H9 (cell line): ENCODE data around the gene MNX1. TPM values are rescaled to one million over a fixed set of nuclear protein-coding genes. Genes with fewer than 3 reads are reported as not detected.

Experiments used
- DNase-seq: peaks from one replicate; pipeline ENCODE4 v3.0.0-alpha.2; 2017
- H2AFZ ChIP-seq: one replicate; pipeline ENCODE4 v1.6.1; 2013; ENCODE audit warnings: mild to moderate bottlenecking, low read length, control low read depth, moderate library complexity
- H2AK5ac ChIP-seq: 2 replicates; pipeline ENCODE4 v1.6.1; 2013; ENCODE audit warnings: low read length, control low read depth, mixed read lengths; ENCODE audit not compliant: insufficient read length
- H2BK120ac ChIP-seq: one replicate; pipeline ENCODE4 v1.6.1; 2013; ENCODE audit warnings: low read depth, mild to moderate bottlenecking, low read length, control low read depth, inconsistent platforms; ENCODE audit not compliant: poor library complexity, severe bottlenecking
- H2BK12ac ChIP-seq: 2 replicates; pipeline ENCODE4 v1.6.1; 2013; ENCODE audit warnings: low read length, control low read depth, mixed read lengths, low read depth; ENCODE audit not compliant: insufficient read length
- H2BK15ac ChIP-seq: 2 replicates; pipeline ENCODE4 v1.6.1; 2013; ENCODE audit warnings: low read depth, low read length, control low read depth
- H2BK20ac ChIP-seq: one replicate; pipeline ENCODE4 v1.6.1; 2013; ENCODE audit warnings: low read depth, mild to moderate bottlenecking, low read length, control low read depth, inconsistent platforms; ENCODE audit not compliant: poor library complexity, severe bottlenecking
- H2BK5ac ChIP-seq: 2 replicates; pipeline ENCODE4 v1.6.1; 2013; ENCODE audit warnings: low read length, control low read depth, mixed read lengths; ENCODE audit not compliant: insufficient read length
- H3K14ac ChIP-seq: 2 replicates; pipeline ENCODE4 v1.6.1; 2013; ENCODE audit warnings: low read length, control low read depth; ENCODE audit not compliant: insufficient read depth
- H3K18ac ChIP-seq: 2 replicates; pipeline ENCODE4 v1.6.1; 2013; ENCODE audit warnings: low read depth, mild to moderate bottlenecking, mixed read lengths, low read length, control low read depth; ENCODE audit not compliant: insufficient read length
- H3K23ac ChIP-seq: 2 replicates; pipeline ENCODE4 v1.6.1; 2013; ENCODE audit warnings: low read length, control low read depth, mixed read lengths, low read depth; ENCODE audit not compliant: insufficient read length
- H3K23me2 ChIP-seq: 2 replicates; pipeline ENCODE4 v1.6.1; 2013; ENCODE audit warnings: low read depth, mild to moderate bottlenecking, mixed read lengths, low read length, control low read depth; ENCODE audit not compliant: insufficient read length, poor library complexity, severe bottlenecking
- H3K27ac ChIP-seq: 2 replicates; pipeline ENCODE4 v1.5.1; 2013; ENCODE audit warnings: low read length, control low read depth, mixed read lengths, low read depth; ENCODE audit not compliant: insufficient read length
- H3K27me3 ChIP-seq: 2 replicates; pipeline ENCODE4 v1.6.1; 2013; ENCODE audit warnings: low read length, control low read depth, inconsistent platforms; ENCODE audit not compliant: insufficient read depth
- H3K4ac ChIP-seq: 2 replicates; pipeline ENCODE4 v1.6.1; 2013; ENCODE audit warnings: low read depth, mild to moderate bottlenecking, control low read depth, inconsistent platforms, low read length, moderate library complexity
- H3K4me1 ChIP-seq: 2 replicates; pipeline ENCODE4 v1.6.1; 2013; ENCODE audit warnings: low read length, control low read depth, inconsistent platforms; ENCODE audit not compliant: insufficient read depth
- H3K4me2 ChIP-seq: 2 replicates; pipeline ENCODE4 v1.6.1; 2013; ENCODE audit warnings: low read length, control low read depth, mixed read lengths; ENCODE audit not compliant: insufficient read length, insufficient read depth
- H3K56ac ChIP-seq: 2 replicates; pipeline ENCODE4 v1.6.1; 2013; ENCODE audit warnings: low read depth, mild to moderate bottlenecking, mixed read lengths, low read length, control low read depth; ENCODE audit not compliant: insufficient read length
- H3K79me1 ChIP-seq: 2 replicates; pipeline ENCODE4 v1.6.1; 2013; ENCODE audit warnings: low read depth, mild to moderate bottlenecking, moderate library complexity, low read length, control low read depth, inconsistent platforms; ENCODE audit not compliant: insufficient read depth, poor library complexity, severe bottlenecking
- H3K79me2 ChIP-seq: 2 replicates; pipeline ENCODE4 v1.6.1; 2013; ENCODE audit warnings: low read length, control low read depth, inconsistent platforms; ENCODE audit not compliant: insufficient read depth
- H3K9ac ChIP-seq: 2 replicates; pipeline ENCODE4 v1.6.1; 2013; ENCODE audit warnings: low read length, control low read depth, mixed read lengths; ENCODE audit not compliant: insufficient read length; ENCODE audit errors: extremely low read depth
- H3K9me3 ChIP-seq: one replicate; pipeline ENCODE4 v1.6.1; 2013; ENCODE audit warnings: low read depth, low read length, inconsistent platforms; ENCODE audit not compliant: control insufficient read depth
- H3T11ph ChIP-seq: one replicate; pipeline ENCODE4 v1.6.1; 2013; ENCODE audit warnings: mild to moderate bottlenecking, low read length, control low read depth, inconsistent platforms
- H4K20me1 ChIP-seq: one replicate; pipeline ENCODE4 v1.6.1; 2013; ENCODE audit not compliant: control insufficient read depth, insufficient read length, insufficient read depth
- H4K5ac ChIP-seq: 2 replicates; pipeline ENCODE4 v1.6.1; 2013; ENCODE audit warnings: low read depth, mild to moderate bottlenecking, mixed read lengths, low read length, control low read depth; ENCODE audit not compliant: insufficient read length
- H4K8ac ChIP-seq: replicated peaks from 2 replicates; pipeline ENCODE4 v1.6.1; 2013; ENCODE audit warnings: low read length, control low read depth, mixed read lengths, low read depth; ENCODE audit not compliant: insufficient read length
- H4K91ac ChIP-seq: 2 replicates; pipeline ENCODE4 v1.6.1; 2013; ENCODE audit warnings: low read depth, mild to moderate bottlenecking, moderate library complexity, mixed read lengths, low read length, control low read depth; ENCODE audit not compliant: insufficient read length
- H3K27ac Mint-ChIP-seq, 3 experiments: 2 replicates in 2 of 3; 3 replicates in 1 of 3; pipeline ENCODE4 v1.8.0; 2020 to 2021; ENCODE audit warnings: mixed read lengths in 3 of 3, mild to moderate bottlenecking in 1 of 3, moderate library complexity in 1 of 3
- H3K27me3 Mint-ChIP-seq: 2 replicates; pipeline ENCODE4 v1.8.0; 2021; ENCODE audit warnings: low read depth, mild to moderate bottlenecking, moderate library complexity, mixed read lengths
- H3K36me3 Mint-ChIP-seq, 3 experiments: 2 replicates in 2 of 3; 3 replicates in 1 of 3; pipeline ENCODE4 v1.8.0; 2020 to 2021; ENCODE audit warnings: low read depth in 3 of 3, mixed read lengths in 3 of 3; ENCODE audit not compliant: insufficient read depth in 1 of 3
- H3K4me1 Mint-ChIP-seq, 2 experiments: 2 replicates each; pipeline ENCODE4 v1.8.0; 2020; ENCODE audit warnings: mixed read lengths in 2 of 2
- H3K4me3 Mint-ChIP-seq, 2 experiments: 2 replicates in 1 of 2; 3 replicates in 1 of 2; pipeline ENCODE4 v1.8.0; 2020 to 2021; ENCODE audit warnings: mild to moderate bottlenecking in 2 of 2, mixed read lengths in 2 of 2, moderate library complexity in 1 of 2
- H3K9me3 Mint-ChIP-seq, 2 experiments: 2 replicates in 1 of 2; 3 replicates in 1 of 2; pipeline ENCODE4 v1.8.0; 2020; ENCODE audit warnings: mild to moderate bottlenecking in 2 of 2, mixed read lengths in 2 of 2, moderate library complexity in 1 of 2
- WGBS: extraction: QIAGEN DNeasy Blood & Tissue Kit; methylation state at CpG from one replicate; pipeline ENCODE4 v1.1.7; 2013; ENCODE audit warnings: missing lambda C conversion rate, low lambda C conversion rate, mixed read lengths; ENCODE audit not compliant: insufficient read length; ENCODE audit errors: extremely low coverage; 5-methylcytosine and 5-hydroxymethylcytosine counted together
- total RNA-seq: library from RNA; stranded (reverse); gene quantifications from 2 replicates; pipeline ENCODE4 v1.2.1, GENCODE V29; 2021
- TF ChIP-seq, protein P1 (sequence below): fragments of 200-600 bp; sonication (generic); conservative IDR thresholded peaks from 3 replicates; pipeline ENCODE4 v1.8.0; 2021; ENCODE audit warnings: antibody characterized with exemption, mild to moderate bottlenecking

MNX1 gene
- total RNA-seq, 1 experiment from 2014 or later = not detected

DNA sequence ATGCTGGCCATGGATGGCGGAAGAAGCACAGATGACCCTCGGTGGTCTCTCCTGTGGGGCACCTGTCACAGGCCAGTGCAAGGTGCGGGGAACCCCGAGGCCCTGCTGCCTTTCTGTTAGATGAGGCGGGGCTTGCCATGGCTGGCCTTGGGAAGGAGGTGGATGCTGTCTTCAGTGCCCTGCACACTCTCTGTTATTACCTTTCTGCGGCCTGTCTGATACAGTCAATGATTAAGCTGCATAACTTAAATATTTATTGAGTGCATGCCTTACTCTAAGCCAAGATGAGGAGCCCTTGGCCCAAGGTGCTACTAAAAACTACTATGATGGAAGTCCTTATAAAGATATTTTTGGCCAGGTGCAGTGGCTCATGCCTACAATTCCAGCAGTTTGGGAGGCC, 36.7 kb upstream of the MNX1 start:
- no peak overlapping the region for H3K4me3 Mint-ChIP-seq
- Histone ChIP-seq H2BK20ac (no peak overlapping the region), H3K27me3 (no peaks in the 10 kb centered on the region), H2BK15ac (no peak overlapping the region), H3K14ac (no peak overlapping the region), H2AFZ (no peak overlapping the region), H4K8ac (no peak overlapping the region), H3K23me2 (no peaks in the 10 kb centered on the region), H3K27ac (no peak overlapping the region), H3K79me1 (no peaks in the 10 kb centered on the region), H3K18ac (no peak overlapping the region), H2BK5ac (no peak overlapping the region), H3K23ac (no peak overlapping the region), H3T11ph (no peak overlapping the region), H2BK12ac (no peak overlapping the region), H3K4me2 (no peak overlapping the region), H3K56ac (no peak overlapping the region), H3K4me1 (no peaks in the 10 kb centered on the region), H4K91ac (no peak overlapping the region), H4K20me1 (no peaks in the 10 kb centered on the region), H3K79me2 (no peaks in the 10 kb centered on the region), H4K5ac (no peak overlapping the region), H3K9me3 (no peaks in the 10 kb centered on the region), H2BK120ac (no peak overlapping the region), H3K4ac (no peak overlapping the region), H3K9ac (no peak overlapping the region), H2AK5ac (no peak overlapping the region)
- H3K4me1 Mint-ChIP-seq = no peaks in the 10 kb centered on the region
- H3K9me3 Mint-ChIP-seq = no peaks in the 10 kb centered on the region
- H3K36me3 Mint-ChIP-seq = no peaks in the 10 kb centered on the region
- H3K27ac Mint-ChIP-seq = no peak overlapping the region
- DNase-seq = no peak
- peaks cover 15% of the 10 kb centered on the region for H3K27me3 Mint-ChIP-seq
- TF ChIP-seq, protein P1, sequence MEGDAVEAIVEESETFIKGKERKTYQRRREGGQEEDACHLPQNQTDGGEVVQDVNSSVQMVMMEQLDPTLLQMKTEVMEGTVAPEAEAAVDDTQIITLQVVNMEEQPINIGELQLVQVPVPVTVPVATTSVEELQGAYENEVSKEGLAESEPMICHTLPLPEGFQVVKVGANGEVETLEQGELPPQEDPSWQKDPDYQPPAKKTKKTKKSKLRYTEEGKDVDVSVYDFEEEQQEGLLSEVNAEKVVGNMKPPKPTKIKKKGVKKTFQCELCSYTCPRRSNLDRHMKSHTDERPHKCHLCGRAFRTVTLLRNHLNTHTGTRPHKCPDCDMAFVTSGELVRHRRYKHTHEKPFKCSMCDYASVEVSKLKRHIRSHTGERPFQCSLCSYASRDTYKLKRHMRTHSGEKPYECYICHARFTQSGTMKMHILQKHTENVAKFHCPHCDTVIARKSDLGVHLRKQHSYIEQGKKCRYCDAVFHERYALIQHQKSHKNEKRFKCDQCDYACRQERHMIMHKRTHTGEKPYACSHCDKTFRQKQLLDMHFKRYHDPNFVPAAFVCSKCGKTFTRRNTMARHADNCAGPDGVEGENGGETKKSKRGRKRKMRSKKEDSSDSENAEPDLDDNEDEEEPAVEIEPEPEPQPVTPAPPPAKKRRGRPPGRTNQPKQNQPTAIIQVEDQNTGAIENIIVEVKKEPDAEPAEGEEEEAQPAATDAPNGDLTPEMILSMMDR = no peak
- no CpG with 5 or more reads among the region's 6 CpGs for WGBS
